Endothelial cell of umbilical vein (primary cell): Measurements from ENCODE around the gene STK40. TPM values are rescaled to one million over a fixed set of nuclear protein-coding genes. Genes with fewer than 3 reads are reported as not detected.

Source experiments
- BruUV-seq: library from RNA; stranded (reverse); fragments of 400-500 nt; replicated peaks from 2 replicates; lab custom pipeline; 2021; lab: Mats Ljungman, UMichigan
- CTCF ChIA-PET: fragments of 300-600, 350-600 bp; sonication (Branson Sonifier 250); formaldehyde crosslinking; loops from one replicate; lab custom pipeline; 2021; ENCODE audit warnings: antibody characterized with exemption, inconsistent platforms; lab: Charles Lee
- POLR2A ChIA-PET: fragments of 300-600, 350-600 bp; sonication (Branson Sonifier 250); formaldehyde crosslinking; loops from one replicate; lab custom pipeline; 2021; ENCODE audit warnings: antibody characterized with exemption, inconsistent platforms; lab: Charles Lee
- DNase-seq: peaks from one replicate; pipeline ENCODE4 v3.0.0-alpha.2; 2011; ENCODE audit warnings: low read depth, low spot score
- FAIRE-seq: peaks from 2 replicates; lab custom pipeline; 2011; peaks lifted over from hg19 to GRCh38; lab: Jason Lieb, UNC
- H2AFZ ChIP-seq: 2 replicates; pipeline ENCODE4 v1.6.0; 2012; ENCODE audit warnings: low read depth, low read length, control low read depth, inconsistent platforms
- H3K27ac ChIP-seq: 2 replicates; pipeline ENCODE4 v1.5.1; 2011; ENCODE audit warnings: low read depth, mild to moderate bottlenecking, control low read depth, low read length, moderate library complexity; ENCODE audit not compliant: insufficient read depth
- H3K27me3 ChIP-seq, 2 experiments: 2 replicates each; pipeline versions ENCODE4 v1.6.0 to v1.6.1; 2011; ENCODE audit warnings: low read length in 2 of 2, mixed read lengths in 1 of 2; ENCODE audit not compliant: control insufficient read depth in 2 of 2, insufficient read depth in 2 of 2
- H3K36me3 ChIP-seq, 2 experiments: 2 replicates in 1 of 2; 3 replicates in 1 of 2; pipeline ENCODE4 v1.5.1; 2011; ENCODE audit warnings: low read length in 2 of 2, mild to moderate bottlenecking in 1 of 2, moderate library complexity in 1 of 2; ENCODE audit not compliant: control insufficient read depth in 2 of 2, insufficient read depth in 2 of 2; ENCODE audit errors: extremely low read depth in 1 of 2
- H3K4me1 ChIP-seq: 3 replicates; pipeline ENCODE4 v1.5.1; 2011; ENCODE audit warnings: mild to moderate bottlenecking, low read length; ENCODE audit not compliant: control insufficient read depth, insufficient read depth; ENCODE audit errors: extremely low read depth
- H3K4me2 ChIP-seq: 2 replicates; pipeline ENCODE4 v1.6.1; 2011; ENCODE audit warnings: low read length, control low read depth, mixed read lengths; ENCODE audit not compliant: insufficient read depth
- H3K4me3 ChIP-seq, 3 experiments: fragments of 200-600 bp in 1 of 3; sonication (generic), shearing (Covaris generic) in 1 of 3; replicated peaks in 1 of 3; 2 replicates each; pipeline ENCODE4 v1.5.1; 2011 to 2016; ENCODE audit warnings: control low read depth in 3 of 3, low read length in 3 of 3, mild to moderate bottlenecking in 2 of 3, inconsistent platforms in 1 of 3, low read depth in 1 of 3, moderate library complexity in 1 of 3; ENCODE audit not compliant: insufficient read depth in 1 of 3
- H3K79me2 ChIP-seq: 2 replicates; pipeline ENCODE4 v1.6.0; 2012; ENCODE audit warnings: low read length, inconsistent platforms; ENCODE audit not compliant: control insufficient read depth, insufficient read depth
- H3K9ac ChIP-seq: replicated peaks from 2 replicates; pipeline ENCODE3; 2011; ENCODE audit warnings: low read length, control low read depth; ENCODE audit not compliant: insufficient read depth; ENCODE audit errors: extremely low read depth
- H3K9me1 ChIP-seq: replicated peaks from 3 replicates; pipeline ENCODE4 v1.6.0; 2011; ENCODE audit warnings: mild to moderate bottlenecking, low read length; ENCODE audit not compliant: control insufficient read depth, insufficient read depth; ENCODE audit errors: extremely low read depth
- H3K9me3 ChIP-seq: replicated peaks from 2 replicates; pipeline ENCODE4 v1.5.1; 2012; ENCODE audit warnings: low read length, inconsistent platforms; ENCODE audit not compliant: control insufficient read depth, insufficient read depth
- H4K20me1 ChIP-seq: replicated peaks from 2 replicates; pipeline ENCODE3; 2011; ENCODE audit warnings: mild to moderate bottlenecking, low read length; ENCODE audit not compliant: control insufficient read depth, insufficient read depth; ENCODE audit errors: extremely low read depth
- EZH2 ChIP-seq: IDR thresholded peaks from 2 replicates; pipeline ENCODE4 v1.6.1; 2012; ENCODE audit warnings: borderline replicate concordance, low read depth, mild to moderate bottlenecking, moderate library complexity, low read length, inconsistent platforms; ENCODE audit not compliant: severe bottlenecking
- FOS ChIP-seq: IDR thresholded peaks from 2 replicates; pipeline ENCODE4 v1.6.1; 2011; ENCODE audit warnings: mild to moderate bottlenecking, low read length, moderate library complexity, borderline replicate concordance; ENCODE audit not compliant: insufficient read depth
- GATA2 ChIP-seq: IDR thresholded peaks from 2 replicates; pipeline ENCODE4 v1.7.0; 2011; ENCODE audit warnings: low read depth, mild to moderate bottlenecking, moderate library complexity, mixed read lengths, low read length; ENCODE audit not compliant: insufficient read length, insufficient read depth
- JUN ChIP-seq: IDR thresholded peaks from 2 replicates; pipeline ENCODE4 v1.6.1; 2011; ENCODE audit warnings: borderline replicate concordance, low read depth; ENCODE audit not compliant: insufficient read length, insufficient read depth
- MYC ChIP-seq: IDR thresholded peaks from one replicate; pipeline ENCODE4 v1.6.1; 2011; ENCODE audit warnings: mild to moderate bottlenecking, low read depth, low read length
- POLR2A ChIP-seq: IDR thresholded peaks from 2 replicates; pipeline ENCODE4 v1.6.1; 2012; ENCODE audit warnings: low read depth, mild to moderate bottlenecking, control low read depth, low read length
- POLR2AphosphoS5 ChIP-seq: IDR thresholded peaks from 2 replicates; pipeline ENCODE4 v1.6.1; 2012; ENCODE audit warnings: low read depth, mild to moderate bottlenecking, control low read depth, low read length, moderate library complexity; ENCODE audit not compliant: insufficient read depth
- dilution Hi-C: fragments of 300-500 bp; cut with MboI; formaldehyde crosslinking; loops from one replicate; pipeline ENCODE4 v1.15.0; 2019; ENCODE audit warnings: low sequenced_read_pairs; ENCODE audit not compliant: extremely low pct_ligation_motif_present
- intact Hi-C: fragments of 100-400 bp; cut with micrococcal nuclease; formaldehyde crosslinking; loops from one replicate; pipeline ENCODE4 v1.10.0; 2022
- polyA plus RNA-seq, 4 experiments: library from polyadenylated mRNA; depleted of rRNA in 3 of 4; stranded (reverse) in 3 of 4; unstranded in 1 of 4; fragments of >200 nt; gene quantifications; 2 replicates each; pipeline versions ENCODE4 v1.2.1 to v1.2.3, GENCODE V29; 2011 to 2012; ENCODE audit warnings: missing spikeins in 1 of 4
- total RNA-seq: library from RNA; stranded (reverse); gene quantifications from 2 replicates; pipeline ENCODE4 v1.2.3, GENCODE V29; 2021
- TF ChIP-seq, protein P1 (sequence below): IDR thresholded peaks from 2 replicates; pipeline ENCODE4 v1.6.1; 2011; ENCODE audit not compliant: insufficient read depth, insufficient read length
- TF ChIP-seq, protein P2 (sequence below), 2 donors: IDR thresholded peaks; 1 replicate in 1 of 2; 2 replicates in 1 of 2; pipeline ENCODE4 v1.5.1; 2011; ENCODE audit warnings: low read length in 2 of 2, mild to moderate bottlenecking in 2 of 2, moderate library complexity in 2 of 2, control low read depth in 1 of 2, inconsistent platforms in 1 of 2, low read depth in 1 of 2; ENCODE audit not compliant: insufficient read depth in 1 of 2; ENCODE audit errors: extremely low read depth in 1 of 2

The STK40 gene
- total and polyA plus RNA-seq, 2 donors (not counting 3 experiments of a cell fraction or from before 2014, with no cell fraction given): 20.8 to 36.8 TPM

DNA sequence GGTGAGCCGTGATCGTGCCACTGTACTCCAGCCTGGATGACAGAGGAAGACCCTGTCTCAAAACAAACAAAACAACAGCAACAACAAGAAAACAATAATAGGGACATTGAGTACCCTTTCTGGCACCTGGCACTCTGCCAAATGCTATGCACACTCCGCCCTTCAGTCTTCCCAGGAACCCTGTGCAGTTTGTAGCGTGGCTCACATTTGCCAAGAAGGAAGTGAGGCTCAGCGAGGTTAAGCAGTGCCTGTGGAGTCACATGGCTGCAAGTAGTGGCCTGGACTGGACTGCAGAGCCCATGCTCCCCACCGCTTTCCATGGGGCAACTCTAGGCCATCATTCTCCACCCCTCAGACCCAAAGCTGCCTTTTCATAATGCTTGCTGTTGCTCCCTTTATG lies 57.0 kb downstream of the STK40 start:
- Histone ChIP-seq H3K27me3 (no peaks in the 10 kb centered on the region), H3K9me1 (no peaks in the 10 kb centered on the region), H3K4me3 (no peak overlapping the region), H3K79me2 (no peaks in the 10 kb centered on the region), H3K27ac (no peak overlapping the region), H3K36me3 (no peaks in the 10 kb centered on the region), H3K9ac (no peak overlapping the region), H3K4me2 (no peak overlapping the region), H4K20me1 (no peaks in the 10 kb centered on the region), H3K4me1 (peaks cover 19% of the 10 kb centered on the region), H3K9me3 (no peaks in the 10 kb centered on the region), H2AFZ (no peak overlapping the region)
- dilution Hi-C loops (no loop called here), intact Hi-C loops (no loop called here)
- CTCF ChIA-PET: interaction anchor here (1.0 to 1.6 kb wide), 2 partner anchors 14 to 23 kb away, joined by 3 to 7 read pairs; no protein-coding TSS in a partner anchor
- FAIRE-seq: peak; percentile 88
- peak; percentile 67 for DNase-seq
- TF ChIP-seq, protein P1, sequence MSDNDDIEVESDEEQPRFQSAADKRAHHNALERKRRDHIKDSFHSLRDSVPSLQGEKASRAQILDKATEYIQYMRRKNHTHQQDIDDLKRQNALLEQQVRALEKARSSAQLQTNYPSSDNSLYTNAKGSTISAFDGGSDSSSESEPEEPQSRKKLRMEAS: peak; percentile 60
- peak; percentile 25 for TF ChIP-seq POLR2AphosphoS5
- TF ChIP-seq, protein P2, sequence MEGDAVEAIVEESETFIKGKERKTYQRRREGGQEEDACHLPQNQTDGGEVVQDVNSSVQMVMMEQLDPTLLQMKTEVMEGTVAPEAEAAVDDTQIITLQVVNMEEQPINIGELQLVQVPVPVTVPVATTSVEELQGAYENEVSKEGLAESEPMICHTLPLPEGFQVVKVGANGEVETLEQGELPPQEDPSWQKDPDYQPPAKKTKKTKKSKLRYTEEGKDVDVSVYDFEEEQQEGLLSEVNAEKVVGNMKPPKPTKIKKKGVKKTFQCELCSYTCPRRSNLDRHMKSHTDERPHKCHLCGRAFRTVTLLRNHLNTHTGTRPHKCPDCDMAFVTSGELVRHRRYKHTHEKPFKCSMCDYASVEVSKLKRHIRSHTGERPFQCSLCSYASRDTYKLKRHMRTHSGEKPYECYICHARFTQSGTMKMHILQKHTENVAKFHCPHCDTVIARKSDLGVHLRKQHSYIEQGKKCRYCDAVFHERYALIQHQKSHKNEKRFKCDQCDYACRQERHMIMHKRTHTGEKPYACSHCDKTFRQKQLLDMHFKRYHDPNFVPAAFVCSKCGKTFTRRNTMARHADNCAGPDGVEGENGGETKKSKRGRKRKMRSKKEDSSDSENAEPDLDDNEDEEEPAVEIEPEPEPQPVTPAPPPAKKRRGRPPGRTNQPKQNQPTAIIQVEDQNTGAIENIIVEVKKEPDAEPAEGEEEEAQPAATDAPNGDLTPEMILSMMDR (IDR thresholded peaks at IDR 0.05; ENCODE audit: extremely low read depth in 1 of 2, insufficient read depth in 1 of 2, low read depth in 1 of 2, low read length in 2 of 2): no peak
- no peak for TF ChIP-seq EZH2
- TF ChIP-seq MYC: peak; percentile 76
- no TSS peak for BruUV-seq
- POLR2A ChIA-PET: no interaction called here

DNA sequence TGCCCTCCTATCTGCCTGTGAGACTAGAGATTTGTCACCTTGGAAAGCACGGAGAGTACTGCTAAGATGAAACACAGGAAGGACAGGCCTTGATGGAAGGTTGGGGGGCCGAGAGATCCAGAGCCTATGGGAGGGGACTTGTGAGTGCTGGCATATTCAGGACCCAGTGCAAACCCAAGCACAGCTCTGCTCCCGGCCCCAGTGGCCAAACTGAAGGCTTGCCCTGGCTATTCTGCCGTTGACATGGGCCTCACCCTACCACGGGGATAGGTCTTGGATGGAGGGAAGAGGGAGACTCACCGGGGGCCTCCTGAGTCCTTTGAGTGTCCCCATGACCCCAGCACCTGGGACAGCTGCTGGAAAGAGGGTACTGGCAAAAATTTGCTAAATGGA lies 57.6 kb downstream of the STK40 start:
- ChIA-PET CTCF (interaction anchor here (1.0 to 1.6 kb wide), 2 partner anchors 15 to 24 kb away, joined by 3 to 7 read pairs; no protein-coding TSS in a partner anchor), POLR2A (no interaction called here)
- intact Hi-C loops (no loop called here), dilution Hi-C loops (no loop called here)
- Histone ChIP-seq H3K4me1 (peaks cover 20% of the 10 kb centered on the region), H3K4me2 (no peak overlapping the region), H3K9me3 (no peaks in the 10 kb centered on the region), H3K79me2 (peaks cover under 1% of the 10 kb centered on the region), H4K20me1 (no peaks in the 10 kb centered on the region), H3K4me3 (no peak overlapping the region), H3K9me1 (no peaks in the 10 kb centered on the region), H3K27me3 (no peaks in the 10 kb centered on the region), H3K36me3 (no peaks in the 10 kb centered on the region), H2AFZ (no peak overlapping the region), H3K27ac (no peak overlapping the region), H3K9ac (no peak overlapping the region)
- BruUV-seq: no TSS peak
- no peak for FAIRE-seq
- no peak for TF ChIP-seq GATA2
- TF ChIP-seq MYC: no peak
- no peak for TF ChIP-seq EZH2
- no peak for TF ChIP-seq POLR2AphosphoS5
- TF ChIP-seq, protein P2 (IDR thresholded peaks at IDR 0.05; ENCODE audit: extremely low read depth in 1 of 2, insufficient read depth in 1 of 2, low read depth in 1 of 2, low read length in 2 of 2): no peak
- TF ChIP-seq POLR2A: no peak
- no peak for TF ChIP-seq FOS
- no peak for TF ChIP-seq JUN
- no peak for DNase-seq
